NCI-H1436 treated with DMSO at 0.1 percent for 48 hours (cell line): ENCODE measurements around the gene BMAL1.
"Not testable (repeated sequence)": the region's sequence is repeated elsewhere in the genome, so short reads cannot be mapped to it uniquely, and the experiment has no call there.

Experiments used
- DNase-seq: peaks from one replicate; lab custom pipeline; 2025; lab: John Stamatoyannopoulos, UW

Gene BMAL1

GRCh38 chr11:13382751-13383150, 105.2 kb downstream of the BMAL1 start:
- no peak for DNase-seq

GRCh38 chr11:13384908-13385640, 107.5 kb downstream of the BMAL1 start:
- DNase-seq: no peak

- no peak for DNase-seq
Measured at GRCh38 chr11:13386567-13386966, 109.0 kb downstream of the BMAL1 start.

GRCh38 chr11:13388741-13389140, 111.2 kb downstream of the BMAL1 start:
- DNase-seq: no peak

GRCh38 chr11:13391217-13391616, 113.6 kb downstream of the BMAL1 start:
- no peak for DNase-seq

GRCh38 chr11:13398335-13398734, 120.7 kb downstream of the BMAL1 start:
- not testable (repeated sequence) for DNase-seq

- no peak for DNase-seq
Measured at GRCh38 chr11:13405220-13405619, 127.6 kb downstream of the BMAL1 start.

GRCh38 chr11:13415201-13415600, 137.6 kb downstream of the BMAL1 start:
- DNase-seq: no peak

- no peak for DNase-seq
Measured at GRCh38 chr11:13421561-13421960, 144.0 kb downstream of the BMAL1 start.

GRCh38 chr11:13423372-13423771, 145.8 kb downstream of the BMAL1 start:
- DNase-seq: no peak

GRCh38 chr11:13427440-13427839, 149.8 kb downstream of the BMAL1 start:
- no peak for DNase-seq

GRCh38 chr11:13429288-13429687, 151.7 kb downstream of the BMAL1 start:
- DNase-seq: no peak

- no peak for DNase-seq
Measured at GRCh38 chr11:13429836-13430235, 152.2 kb downstream of the BMAL1 start.

- no peak for DNase-seq
Measured at GRCh38 chr11:13433437-13433836, 155.8 kb downstream of the BMAL1 start.

GRCh38 chr11:13434247-13435205, 156.9 kb downstream of the BMAL1 start:
- no peak for DNase-seq

- DNase-seq: not testable (repeated sequence)
Measured at GRCh38 chr11:13436836-13437235, 159.2 kb downstream of the BMAL1 start.
